VCaP (cell line): ENCODE measurements around the gene PROS1.

Experiments used
- H3K27ac ChIP-seq: fragments of 450-650 bp; 2 replicates; pipeline ENCODE4 v1.5.1; 2017
- CTCF ChIP-seq: fragments of 450-650 bp; conservative IDR thresholded peaks from 2 replicates; pipeline ENCODE4 v1.5.1; 2017; ENCODE audit warnings: mild to moderate bottlenecking, moderate library complexity

The PROS1 gene

GRCh38 chr3:93989241-93989640 is 15.5 kb upstream of the PROS1 start:
- TF ChIP-seq CTCF: no peak
- no peak overlapping the region for H3K27ac ChIP-seq

DNA sequence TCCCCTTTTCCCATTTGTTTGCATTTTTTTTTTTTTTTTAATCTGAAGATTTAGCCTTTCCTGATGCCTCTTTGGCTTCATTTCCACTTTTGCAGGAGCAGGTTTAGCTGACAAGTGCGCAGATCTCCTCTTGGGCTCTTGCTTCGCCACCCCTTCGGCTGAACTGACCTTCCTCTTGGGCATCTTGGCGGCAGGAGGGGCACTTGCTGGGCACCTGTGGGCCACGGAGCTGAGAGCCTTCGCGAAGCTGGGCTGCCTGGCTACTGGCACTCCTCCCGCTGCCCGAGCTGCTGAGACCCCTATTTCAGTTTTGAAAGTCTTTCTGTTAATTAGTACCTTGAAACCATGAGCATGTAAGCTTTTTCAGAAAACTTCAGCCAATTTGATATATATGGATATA is 15.1 kb upstream of the PROS1 start:
- no peak overlapping the region for H3K27ac ChIP-seq
- TF ChIP-seq CTCF: no peak

- TF ChIP-seq CTCF: no peak
- no peak overlapping the region for H3K27ac ChIP-seq
These were observed 14.6 kb upstream of the PROS1 start for GRCh38 chr3:93988283-93988682.

- H3K27ac ChIP-seq: no peak overlapping the region
- TF ChIP-seq CTCF: no peak
These were observed 10.9 kb upstream of the PROS1 start for GRCh38 chr3:93984618-93985017.

GRCh38 chr3:93983408-93983807 is 9.7 kb upstream of the PROS1 start:
- no peak for TF ChIP-seq CTCF
- H3K27ac ChIP-seq: no peak overlapping the region

DNA sequence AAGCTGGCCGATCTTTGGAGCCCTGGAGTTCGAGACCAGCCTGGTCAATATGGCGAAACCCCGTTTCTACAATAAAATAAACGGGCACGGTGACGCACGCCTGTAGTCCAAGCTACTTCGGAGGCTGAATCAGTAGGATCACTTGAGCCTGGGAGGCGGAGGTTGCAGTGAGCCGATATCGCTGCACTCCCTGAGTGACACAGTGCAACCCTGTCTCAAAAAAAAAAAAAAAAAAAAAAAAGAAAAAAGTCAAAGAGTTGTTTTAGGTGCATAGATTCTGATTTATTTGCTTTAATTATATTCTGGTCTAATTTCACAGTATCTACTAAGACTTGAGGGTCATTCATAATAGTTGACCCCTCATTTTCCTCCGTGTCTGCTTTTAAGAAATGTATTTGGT is 8.0 kb upstream of the PROS1 start:
- H3K27ac ChIP-seq: no peak overlapping the region; the same call in 1 of the 2 replicates
- no peak for TF ChIP-seq CTCF

- no peak for TF ChIP-seq CTCF
- H3K27ac ChIP-seq: peak within 1 kb of the TSS; percentile 75
These were observed 6.4 kb upstream of the PROS1 start, which contains the start of gene ARL13B for GRCh38 chr3:93979850-93980676. Gene ARL13B, plus strand, starts transcription at chr3:93980155. Its CDS starts 269 bp downstream, at chr3:93980424.
